Stimulated activated memory B cell treated with anti-CD40 and anti-IgM and Interleukin-4, amounts not matched to agents 10 μg/mL and 1 μg/mL and 100 μg/mL, for 72 hours (primary cell): ENCODE results near the gene GRK6.

Source experiments
- ATAC-seq: fragments of 150-1000 bp; cut with Tn5 transposase; 2 replicates; pipeline ENCODE4 v1.10.0; 2021
- H3K27ac Mint-ChIP-seq: one replicate; pipeline ENCODE4 v1.8.0; 2022; ENCODE audit warnings: mild to moderate bottlenecking, mixed read lengths
- H3K27me3 Mint-ChIP-seq: one replicate; pipeline ENCODE4 v1.8.0; 2022; ENCODE audit warnings: mixed read lengths
- H3K36me3 Mint-ChIP-seq: one replicate; pipeline ENCODE4 v1.8.0; 2022; ENCODE audit warnings: mixed read lengths
- H3K4me1 Mint-ChIP-seq: one replicate; pipeline ENCODE4 v1.8.0; 2022; ENCODE audit warnings: mixed read lengths
- H3K4me3 Mint-ChIP-seq: one replicate; pipeline ENCODE4 v1.8.0; 2022; ENCODE audit warnings: mild to moderate bottlenecking, moderate library complexity, mixed read lengths
- H3K9me3 Mint-ChIP-seq: one replicate; pipeline ENCODE4 v1.8.0; 2022; ENCODE audit warnings: mixed read lengths

GRK6 gene

GRCh38 chr5:177472460-177473442 is 46.3 kb downstream of the GRK6 start:
- peaks cover 32% of the 10 kb centered on the region for H3K27me3 Mint-ChIP-seq
- H3K9me3 Mint-ChIP-seq: no peaks in the 10 kb centered on the region
- H3K27ac Mint-ChIP-seq: no peak overlapping the region
- no peaks in the 10 kb centered on the region for H3K36me3 Mint-ChIP-seq
- peak; percentile 63 for ATAC-seq
- peaks cover 30% of the 10 kb centered on the region for H3K4me1 Mint-ChIP-seq
- H3K4me3 Mint-ChIP-seq: peak overlapping the region; percentile 50

- Mint-ChIP-seq H3K27ac (peak within 1 kb of the TSS; percentile 18), H3K4me3 (peak within 1 kb of the TSS; percentile 73), H3K9me3 (no peaks in the 10 kb centered on the region), H3K4me1 (peaks cover 32% of the 10 kb centered on the region), H3K36me3 (no peaks in the 10 kb centered on the region), H3K27me3 (peaks cover 32% of the 10 kb centered on the region)
- ATAC-seq: peak; percentile 20
Observed at GRCh38 chr5:177473443-177474001, 47.0 kb downstream of the GRK6 start, which contains the start of gene DBN1. Gene DBN1 (minus strand): TSS chr5:177473634. CDS start chr5:177473521, 113 bp downstream.

- Mint-ChIP-seq H3K27ac (peak overlapping the region; percentile 18), H3K27me3 (peaks cover 32% of the 10 kb centered on the region), H3K9me3 (no peaks in the 10 kb centered on the region), H3K36me3 (no peaks in the 10 kb centered on the region), H3K4me1 (peaks cover 37% of the 10 kb centered on the region), H3K4me3 (peak overlapping the region; percentile 73)
- no peak for ATAC-seq
Observed at GRCh38 chr5:177474002-177474476, 47.6 kb downstream of the GRK6 start.

GRCh38 chr5:177474846-177475562 is 48.5 kb downstream of the GRK6 start:
- no peak overlapping the region for H3K27ac Mint-ChIP-seq
- peaks cover 25% of the 10 kb centered on the region for H3K27me3 Mint-ChIP-seq
- peaks cover 47% of the 10 kb centered on the region for H3K4me1 Mint-ChIP-seq
- no peaks in the 10 kb centered on the region for H3K36me3 Mint-ChIP-seq
- H3K9me3 Mint-ChIP-seq: no peaks in the 10 kb centered on the region
- ATAC-seq: no peak
- H3K4me3 Mint-ChIP-seq: peak overlapping the region; percentile 73

GRCh38 chr5:177475563-177476427 is 49.3 kb downstream of the GRK6 start:
- Mint-ChIP-seq H3K27ac (no peak overlapping the region), H3K9me3 (no peaks in the 10 kb centered on the region), H3K4me3 (no peak overlapping the region), H3K36me3 (no peaks in the 10 kb centered on the region), H3K27me3 (peaks cover 17% of the 10 kb centered on the region), H3K4me1 (peaks cover 49% of the 10 kb centered on the region)
- ATAC-seq: no peak

- Mint-ChIP-seq H3K4me1 (peaks cover 49% of the 10 kb centered on the region), H3K27me3 (peaks cover 16% of the 10 kb centered on the region), H3K36me3 (no peaks in the 10 kb centered on the region), H3K27ac (no peak overlapping the region), H3K9me3 (no peaks in the 10 kb centered on the region), H3K4me3 (no peak overlapping the region)
- ATAC-seq: no peak
Observed at GRCh38 chr5:177476531-177477233, 50.2 kb downstream of the GRK6 start.

- peak overlapping the region; percentile 49 for H3K27ac Mint-ChIP-seq
- ATAC-seq: no peak
- no peaks in the 10 kb centered on the region for H3K36me3 Mint-ChIP-seq
- peaks cover 49% of the 10 kb centered on the region for H3K4me1 Mint-ChIP-seq
- peaks cover 16% of the 10 kb centered on the region for H3K27me3 Mint-ChIP-seq
- H3K4me3 Mint-ChIP-seq: no peak overlapping the region
- no peaks in the 10 kb centered on the region for H3K9me3 Mint-ChIP-seq
Observed at GRCh38 chr5:177477701-177478477, 51.4 kb downstream of the GRK6 start.

GRCh38 chr5:177478711-177479646 is 52.5 kb downstream of the GRK6 start:
- no peaks in the 10 kb centered on the region for H3K36me3 Mint-ChIP-seq
- peaks cover 10% of the 10 kb centered on the region for H3K27me3 Mint-ChIP-seq
- peak; percentile 79 for ATAC-seq
- H3K4me1 Mint-ChIP-seq: peaks cover 45% of the 10 kb centered on the region
- H3K9me3 Mint-ChIP-seq: no peaks in the 10 kb centered on the region
- H3K27ac Mint-ChIP-seq: peak overlapping the region; percentile 77
- peak overlapping the region; percentile 38 for H3K4me3 Mint-ChIP-seq

- no peak for ATAC-seq
- Mint-ChIP-seq H3K27ac (peak overlapping the region; percentile 77), H3K4me1 (peaks cover 37% of the 10 kb centered on the region), H3K27me3 (peaks cover 2% of the 10 kb centered on the region), H3K4me3 (no peak overlapping the region), H3K36me3 (no peaks in the 10 kb centered on the region), H3K9me3 (no peaks in the 10 kb centered on the region)
Observed at GRCh38 chr5:177479774-177480173, 53.3 kb downstream of the GRK6 start.

GRCh38 chr5:177482359-177482795 is 55.9 kb downstream of the GRK6 start:
- H3K27me3 Mint-ChIP-seq: no peaks in the 10 kb centered on the region
- H3K36me3 Mint-ChIP-seq: no peaks in the 10 kb centered on the region
- ATAC-seq: no peak
- H3K4me3 Mint-ChIP-seq: no peak overlapping the region
- no peak overlapping the region for H3K27ac Mint-ChIP-seq
- H3K9me3 Mint-ChIP-seq: no peaks in the 10 kb centered on the region
- peaks cover 19% of the 10 kb centered on the region for H3K4me1 Mint-ChIP-seq

GRCh38 chr5:177483042-177483441 is 56.6 kb downstream of the GRK6 start:
- H3K27ac Mint-ChIP-seq: no peak overlapping the region
- no peak for ATAC-seq
- no peaks in the 10 kb centered on the region for H3K27me3 Mint-ChIP-seq
- peaks cover 19% of the 10 kb centered on the region for H3K4me1 Mint-ChIP-seq
- no peaks in the 10 kb centered on the region for H3K9me3 Mint-ChIP-seq
- H3K4me3 Mint-ChIP-seq: no peak overlapping the region
- H3K36me3 Mint-ChIP-seq: peaks cover 2% of the 10 kb centered on the region

GRCh38 chr5:177483994-177484901 is 57.8 kb downstream of the GRK6 start:
- H3K27me3 Mint-ChIP-seq: no peaks in the 10 kb centered on the region
- H3K27ac Mint-ChIP-seq: no peak overlapping the region
- no peak for ATAC-seq
- peaks cover 10% of the 10 kb centered on the region for H3K4me1 Mint-ChIP-seq
- no peak overlapping the region for H3K4me3 Mint-ChIP-seq
- no peaks in the 10 kb centered on the region for H3K9me3 Mint-ChIP-seq
- H3K36me3 Mint-ChIP-seq: peaks cover 5% of the 10 kb centered on the region
